Panc1 (cell line): ENCODE results near the gene KCTD19. TPM values are rescaled to one million over a fixed set of nuclear protein-coding genes. Genes with fewer than 3 reads are reported as not detected.

Source experiments
- ATAC-seq: fragments of 200-7000 bp; cut with Tn5 transposase; 2 replicates; pipeline ENCODE4 v1.9.1; 2020; ENCODE audit warnings: mild to moderate bottlenecking, moderate library complexity
- BruUV-seq: library from RNA; stranded (reverse); fragments of 400-500 nt; replicated peaks from 2 replicates; lab custom pipeline; 2021; lab: Mats Ljungman, UMichigan
- CTCF ChIA-PET: fragments of 300-600 bp; sonication (Branson Sonifier 250); formaldehyde crosslinking; loops from one replicate; lab custom pipeline; 2022; ENCODE audit warnings: antibody characterized with exemption; lab: Charles Lee
- POLR2A ChIA-PET: fragments of 300-600 bp; sonication (Branson Sonifier 250); formaldehyde crosslinking; loops from one replicate; lab custom pipeline; 2022; ENCODE audit warnings: antibody characterized with exemption; lab: Charles Lee
- DNase-seq: peaks from one replicate; pipeline ENCODE4 v3.0.0-alpha.2; 2010; ENCODE audit warnings: low read depth, low spot score
- H3K27ac ChIP-seq: 2 replicates; pipeline ENCODE4 v1.5.1; 2011; ENCODE audit warnings: mild to moderate bottlenecking, low read length, inconsistent platforms
- H3K27me3 ChIP-seq: fragments of 200-500 bp; sonication (Bioruptor generic); 2 replicates; pipeline ENCODE4 v1.6.0; 2014; ENCODE audit warnings: low read length, inconsistent platforms; ENCODE audit not compliant: control insufficient read depth, insufficient read depth
- H3K36me3 ChIP-seq: fragments of 200-500 bp; sonication (Bioruptor generic); 2 replicates; pipeline ENCODE4 v1.5.1; 2014; ENCODE audit warnings: inconsistent platforms, mild to moderate bottlenecking, low read length, moderate library complexity; ENCODE audit not compliant: control insufficient read depth, insufficient read depth
- H3K4me1 ChIP-seq: 2 replicates; pipeline ENCODE4 v1.5.1; 2011; ENCODE audit warnings: inconsistent platforms, mild to moderate bottlenecking, low read length, moderate library complexity; ENCODE audit not compliant: control insufficient read depth, insufficient read depth
- H3K4me3 ChIP-seq, 2 experiments: 2 replicates each; pipeline ENCODE4 v1.5.1; 2011 to 2012; ENCODE audit warnings: low read depth in 2 of 2, low read length in 2 of 2, mild to moderate bottlenecking in 2 of 2, inconsistent platforms in 1 of 2, moderate library complexity in 1 of 2
- H3K9me3 ChIP-seq: fragments of 200-500 bp; sonication (Bioruptor generic); 2 replicates; pipeline ENCODE4 v1.5.1; 2014; ENCODE audit warnings: low read depth, mild to moderate bottlenecking, inconsistent platforms, low read length, moderate library complexity; ENCODE audit not compliant: control insufficient read depth, insufficient read depth
- POLR2AphosphoS5 ChIP-seq: IDR thresholded peaks from 2 replicates; pipeline ENCODE4 v1.6.1; 2012; ENCODE audit warnings: mild to moderate bottlenecking, low read depth, low read length, moderate library complexity
- REST ChIP-seq, 2 experiments: IDR thresholded peaks; 2 replicates each; pipeline ENCODE4 v1.6.1; 2011 to 2012; ENCODE audit warnings: low read depth in 2 of 2, control low read depth in 1 of 2, low read length in 1 of 2, mild to moderate bottlenecking in 1 of 2, moderate library complexity in 1 of 2; ENCODE audit not compliant: insufficient read depth in 1 of 2
- SIN3A ChIP-seq: IDR thresholded peaks from 2 replicates; pipeline ENCODE4 v1.6.1; 2012; ENCODE audit warnings: low read depth, mild to moderate bottlenecking, low read length, moderate library complexity, borderline replicate concordance; ENCODE audit not compliant: insufficient read depth
- TCF7L2 ChIP-seq: IDR thresholded peaks from 2 replicates; pipeline ENCODE4 v1.6.1; 2011; ENCODE audit warnings: mild to moderate bottlenecking, low read depth, low read length, inconsistent platforms
- in situ Hi-C: cut with HindIII; loops from 2 replicates; pipeline ENCODE4 v1.10.0; 2016; ENCODE audit warnings: low sequenced_read_pairs, low pct_unique_long_range_greater_than_20kb
- intact Hi-C: fragments of 100-400 bp; cut with micrococcal nuclease; formaldehyde crosslinking; loops from one replicate; pipeline ENCODE4 v1.10.0; 2022; ENCODE audit not compliant: unreplicated experiment
- total RNA-seq: library from RNA; stranded (reverse); gene quantifications from one replicate; pipeline ENCODE4 v1.2.1, GENCODE V29; 2021; ENCODE audit not compliant: unreplicated experiment
- TF ChIP-seq, protein P1 (sequence below): fragments of 450-650 bp; IDR thresholded peaks from 2 replicates; pipeline ENCODE4 v1.5.1; 2017; ENCODE audit warnings: mild to moderate bottlenecking

KCTD19 gene
- total RNA-seq, 1 experiment from 2014 or later: 0.62 TPM

- Histone ChIP-seq H3K4me3 (peak overlapping the region; percentile 64 to 73), H3K9me3 (no peaks in the 10 kb centered on the region), H3K36me3 (no peaks in the 10 kb centered on the region; the same call in 1 of the 2 replicates), H3K27ac (no peak overlapping the region), H3K4me1 (peaks cover 12% of the 10 kb centered on the region), H3K27me3 (no peaks in the 10 kb centered on the region)
- ChIA-PET CTCF (no interaction called here), POLR2A (no interaction called here)
- in situ Hi-C loops: no loop called here
- no peak for DNase-seq
- ATAC-seq: no peak
- BruUV-seq: no TSS peak
- TF ChIP-seq POLR2AphosphoS5 (no peak), REST (IDR thresholded peaks at IDR 0.05; ENCODE audit: insufficient read depth in 1 of 2, low read depth in 2 of 2, low read length in 1 of 2) (no peak), SIN3A (no peak), TCF7L2 (no peak)
- TF ChIP-seq, protein P1, sequence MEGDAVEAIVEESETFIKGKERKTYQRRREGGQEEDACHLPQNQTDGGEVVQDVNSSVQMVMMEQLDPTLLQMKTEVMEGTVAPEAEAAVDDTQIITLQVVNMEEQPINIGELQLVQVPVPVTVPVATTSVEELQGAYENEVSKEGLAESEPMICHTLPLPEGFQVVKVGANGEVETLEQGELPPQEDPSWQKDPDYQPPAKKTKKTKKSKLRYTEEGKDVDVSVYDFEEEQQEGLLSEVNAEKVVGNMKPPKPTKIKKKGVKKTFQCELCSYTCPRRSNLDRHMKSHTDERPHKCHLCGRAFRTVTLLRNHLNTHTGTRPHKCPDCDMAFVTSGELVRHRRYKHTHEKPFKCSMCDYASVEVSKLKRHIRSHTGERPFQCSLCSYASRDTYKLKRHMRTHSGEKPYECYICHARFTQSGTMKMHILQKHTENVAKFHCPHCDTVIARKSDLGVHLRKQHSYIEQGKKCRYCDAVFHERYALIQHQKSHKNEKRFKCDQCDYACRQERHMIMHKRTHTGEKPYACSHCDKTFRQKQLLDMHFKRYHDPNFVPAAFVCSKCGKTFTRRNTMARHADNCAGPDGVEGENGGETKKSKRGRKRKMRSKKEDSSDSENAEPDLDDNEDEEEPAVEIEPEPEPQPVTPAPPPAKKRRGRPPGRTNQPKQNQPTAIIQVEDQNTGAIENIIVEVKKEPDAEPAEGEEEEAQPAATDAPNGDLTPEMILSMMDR: no peak
- intact Hi-C loops: no loop called here
Measured at GRCh38 chr16:67245674-67246080, 80.9 kb downstream of the KCTD19 start.

DNA sequence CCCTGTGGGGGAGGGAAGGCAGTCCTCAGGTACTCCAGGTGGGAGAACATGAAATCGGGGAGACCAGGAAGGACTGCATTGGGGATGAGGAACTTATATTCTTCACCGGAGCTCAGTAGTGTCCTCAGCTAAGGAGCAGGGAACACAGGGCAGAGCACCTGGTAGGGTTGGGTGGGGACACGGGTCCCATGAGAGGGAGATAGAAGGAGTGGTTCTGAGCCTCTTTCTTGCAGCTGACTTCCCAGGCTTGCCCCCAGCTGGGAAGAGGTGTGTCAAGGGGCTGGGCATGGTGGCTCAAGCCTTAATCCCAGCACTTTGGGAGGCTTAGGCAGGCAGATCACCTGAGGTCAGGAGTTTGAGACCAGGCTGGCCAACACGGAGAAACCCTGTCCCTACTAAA, 81.4 kb downstream of the KCTD19 start:
- Histone ChIP-seq H3K9me3 (no peaks in the 10 kb centered on the region), H3K27ac (no peak overlapping the region), H3K4me3 (no peak overlapping the region), H3K27me3 (no peaks in the 10 kb centered on the region), H3K4me1 (peaks cover 12% of the 10 kb centered on the region), H3K36me3 (no peaks in the 10 kb centered on the region; the same call in 1 of the 2 replicates)
- ChIA-PET POLR2A (no interaction called here), CTCF (no interaction called here)
- no TSS peak for BruUV-seq
- DNase-seq: no peak
- TF ChIP-seq SIN3A (no peak), POLR2AphosphoS5 (no peak), TCF7L2 (no peak)
- TF ChIP-seq, protein P1: no peak
- in situ Hi-C loops: no loop called here
- intact Hi-C loops: no loop called here
- ATAC-seq: no peak
